Amniotic stem cell (primary cell): ENCODE results near the gene TIMM8B.
"Not testable (repeated sequence)": the region's sequence is repeated elsewhere in the genome, so short reads cannot be mapped to it uniquely, and the experiment has no call there.

Experiments
- DNase-seq: peaks from one replicate; lab custom pipeline; 2025; lab: John Stamatoyannopoulos, UW

The TIMM8B gene

DNA sequence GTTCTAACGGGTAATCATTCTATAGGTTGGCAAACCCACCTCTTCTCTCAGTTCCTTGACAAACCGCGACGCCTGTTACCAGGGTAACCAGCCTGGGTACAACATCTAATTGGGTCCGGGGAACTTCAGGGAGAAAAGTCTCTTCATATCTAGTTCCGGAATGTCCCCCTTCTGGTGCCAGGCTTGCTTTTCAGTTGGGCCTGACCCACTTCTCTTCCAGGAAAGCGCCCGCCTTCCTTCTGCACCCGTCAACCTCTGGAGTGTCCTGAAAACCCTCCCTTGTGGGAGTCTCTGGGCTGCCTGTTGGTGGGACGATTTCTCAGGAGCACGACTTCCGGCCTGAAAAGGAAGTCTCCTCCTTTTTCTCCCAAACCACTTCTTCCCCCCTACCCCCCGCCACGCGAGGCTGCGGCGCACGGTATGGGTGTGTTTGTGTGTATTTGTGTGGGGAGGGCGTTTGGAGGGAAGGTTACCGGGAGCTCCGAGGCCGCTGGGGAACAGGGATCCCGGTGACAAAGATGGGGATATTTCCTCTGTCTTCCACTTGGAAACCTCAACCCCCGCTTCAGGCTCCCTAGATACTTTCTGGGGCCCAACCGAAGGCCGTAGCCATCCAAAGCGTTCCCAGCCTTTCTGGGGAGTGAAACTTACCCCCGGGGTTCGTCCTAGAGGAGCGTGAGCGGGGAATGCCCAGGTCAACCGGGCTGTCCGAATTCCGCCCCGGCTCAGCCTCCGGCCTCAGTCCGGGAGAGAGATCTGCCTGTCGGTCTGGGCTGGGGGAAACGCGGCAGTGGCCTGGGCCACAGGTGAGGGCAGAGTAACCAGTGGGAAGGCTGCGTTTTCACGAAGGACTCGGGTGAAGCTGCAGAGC, 12.4 kb downstream of the TIMM8B start, which contains the start of the genes NKAPD1 and PIH1D2:
NKAPD1 (plus strand) TSS at position 359 of the 871 bp plus-strand sequence. CDS start 1,276 bp downstream, outside the sequence.
PIH1D2 (minus strand) TSS at position 77 of the 871 bp plus-strand sequence. CDS start 843 bp downstream, outside the sequence.
- DNase-seq, result peak; percentile 90

DNA sequence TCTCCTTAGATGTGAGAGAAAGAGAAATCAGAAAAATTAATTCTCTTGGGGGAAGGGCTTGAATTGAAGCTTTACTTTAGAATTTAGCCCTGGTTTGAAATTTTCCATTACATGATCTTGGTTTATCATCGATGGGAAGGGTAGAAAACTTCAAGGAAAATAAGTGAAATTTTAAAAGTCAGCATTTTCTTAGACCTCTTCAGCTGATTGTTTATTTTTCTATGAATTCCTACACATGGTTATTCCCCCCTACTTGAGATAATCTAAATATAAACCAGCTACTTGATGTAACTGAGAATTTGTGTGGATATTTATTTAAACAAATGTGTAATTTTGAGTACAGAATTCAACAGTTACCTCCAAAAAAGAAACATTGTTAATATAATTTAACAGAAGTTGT, 23.6 kb downstream of the TIMM8B start:
- DNase-seq, result no peak

DNA sequence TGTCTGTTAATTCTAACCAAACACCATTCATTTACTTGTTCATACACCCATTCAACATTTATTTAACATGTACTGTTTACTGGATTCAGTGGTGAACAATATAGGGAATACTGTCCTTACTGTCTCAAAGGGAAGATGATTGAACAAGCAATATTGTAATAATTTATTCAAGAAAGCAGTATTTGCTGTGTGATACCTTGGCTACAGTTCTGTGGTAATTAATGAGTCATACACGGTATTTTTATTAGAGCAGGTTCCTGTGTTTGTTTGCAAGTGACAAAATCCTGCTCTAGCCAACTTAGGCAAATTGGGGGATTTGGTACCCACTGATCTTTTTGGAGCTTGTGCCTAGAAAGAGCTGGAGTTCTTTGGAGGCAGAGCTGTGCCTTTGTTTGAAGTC, 28.5 kb downstream of the TIMM8B start:
- DNase-seq, result no peak

DNA sequence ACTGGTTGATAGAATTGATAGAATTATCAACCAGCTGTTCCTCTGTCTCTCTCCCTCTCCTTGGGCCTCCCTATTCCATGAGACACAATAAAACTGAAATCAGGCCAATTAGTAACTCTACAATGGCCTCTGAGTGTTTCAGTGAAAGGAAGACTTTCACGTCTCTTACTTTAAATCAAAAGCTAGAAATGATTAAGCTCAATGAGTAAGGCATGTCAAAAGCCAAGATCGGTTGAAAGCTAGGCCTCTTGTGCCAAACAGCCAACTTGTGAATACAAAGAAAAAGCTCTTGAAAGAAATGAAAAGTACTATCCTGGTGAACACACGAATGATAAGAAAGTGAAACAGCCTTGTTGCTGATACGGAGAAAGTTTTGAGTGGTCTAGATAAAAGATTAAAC, 29.4 kb downstream of the TIMM8B start:
- no peak for DNase-seq

DNA sequence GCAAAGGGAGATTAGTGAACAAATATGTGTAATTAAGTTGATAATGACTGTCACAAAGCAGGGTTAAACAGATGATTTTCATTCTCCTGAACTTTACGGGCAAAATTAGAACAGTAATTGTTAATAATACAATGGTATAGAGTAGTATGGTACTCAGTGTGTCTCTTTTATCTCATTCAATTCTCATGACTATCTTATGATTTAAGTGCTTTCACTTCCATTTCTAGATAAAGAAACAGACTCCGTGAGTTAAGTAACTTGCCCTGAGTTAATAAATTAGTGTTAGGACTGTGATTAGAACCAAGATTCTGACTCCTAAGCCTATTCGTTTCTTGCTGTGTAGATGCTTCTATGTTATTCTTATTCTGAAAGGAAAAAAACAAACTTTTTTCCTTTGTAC, 34.8 kb downstream of the TIMM8B start:
- DNase-seq, result no peak

DNA sequence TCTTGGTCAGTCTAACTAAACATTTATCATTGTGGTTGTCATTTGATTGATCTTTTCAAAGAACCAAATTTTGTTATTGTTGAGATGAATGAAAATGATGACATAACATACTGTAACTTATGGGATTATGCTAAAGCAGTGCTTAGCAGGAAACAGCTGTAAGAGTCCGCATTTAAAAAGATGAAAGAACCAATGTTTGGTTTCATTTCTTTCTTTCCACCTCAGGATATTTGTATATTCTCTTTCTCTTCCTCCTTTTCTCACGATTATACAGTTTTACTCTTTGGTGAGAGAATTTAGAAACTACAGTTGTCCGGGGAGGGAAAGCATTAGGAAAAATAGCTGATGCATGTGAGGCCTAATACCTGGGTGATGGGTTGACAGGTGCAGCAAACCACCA, 35.8 kb downstream of the TIMM8B start:
- DNase-seq, result no peak

DNA sequence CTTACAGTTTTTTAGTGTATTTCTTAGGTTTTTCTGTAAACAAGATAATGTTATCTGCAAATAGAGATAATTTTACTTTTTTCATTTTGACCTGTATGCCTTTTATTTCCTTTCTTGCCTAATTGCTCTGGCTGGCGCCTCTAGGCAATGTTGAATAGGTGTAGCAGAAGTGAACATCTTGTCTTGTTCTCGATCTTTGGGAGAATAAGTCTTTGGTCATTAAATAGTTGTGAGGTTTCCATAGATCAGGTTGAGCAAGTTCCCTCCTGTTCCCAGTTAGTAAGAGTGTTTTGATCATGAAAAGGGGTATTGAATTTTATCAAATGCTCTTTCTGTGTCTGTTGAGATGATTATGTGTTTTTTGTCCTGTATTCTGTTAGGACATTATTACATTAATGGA, 36.8 kb downstream of the TIMM8B start:
- no peak for DNase-seq

DNA sequence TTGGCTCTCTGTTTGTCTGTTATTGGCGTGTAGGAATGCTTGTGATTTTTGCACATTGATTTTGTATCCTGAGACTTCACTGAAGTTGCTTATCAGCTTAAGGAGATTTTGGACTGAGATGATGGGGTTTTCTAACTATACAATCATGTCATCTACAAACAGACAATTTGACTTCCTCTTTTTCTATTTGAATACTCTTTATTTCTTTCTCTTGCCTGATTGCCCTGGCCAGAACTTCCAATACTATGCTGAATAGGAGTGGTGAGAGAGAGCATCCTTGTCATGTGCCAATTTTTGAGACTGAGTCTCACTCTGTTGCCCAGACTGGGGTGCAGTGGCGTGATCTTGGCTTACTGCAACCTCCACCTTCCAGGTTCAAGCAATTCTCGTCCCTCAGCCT, 38.3 kb downstream of the TIMM8B start:
- DNase-seq, result not testable (repeated sequence)

DNA sequence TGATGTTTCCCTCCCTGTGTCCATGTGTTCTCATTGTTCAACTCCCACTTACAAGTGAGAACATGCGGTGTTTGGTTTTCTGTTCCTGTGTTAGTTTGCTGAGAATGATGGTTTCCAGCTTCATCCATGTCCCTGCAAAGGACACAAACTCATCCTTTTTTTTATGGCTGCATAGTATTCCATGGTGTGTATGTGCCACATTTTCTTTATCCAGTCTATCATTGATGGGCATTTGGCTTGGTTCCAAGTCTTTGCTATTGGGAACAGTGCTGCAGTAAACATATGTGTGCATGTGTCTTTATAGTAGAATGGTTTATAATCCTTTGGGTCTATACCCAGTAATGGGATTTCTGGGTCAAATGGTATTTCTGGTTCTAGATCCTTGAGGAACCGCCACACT, 39.9 kb downstream of the TIMM8B start:
- not testable (repeated sequence) for DNase-seq

DNA sequence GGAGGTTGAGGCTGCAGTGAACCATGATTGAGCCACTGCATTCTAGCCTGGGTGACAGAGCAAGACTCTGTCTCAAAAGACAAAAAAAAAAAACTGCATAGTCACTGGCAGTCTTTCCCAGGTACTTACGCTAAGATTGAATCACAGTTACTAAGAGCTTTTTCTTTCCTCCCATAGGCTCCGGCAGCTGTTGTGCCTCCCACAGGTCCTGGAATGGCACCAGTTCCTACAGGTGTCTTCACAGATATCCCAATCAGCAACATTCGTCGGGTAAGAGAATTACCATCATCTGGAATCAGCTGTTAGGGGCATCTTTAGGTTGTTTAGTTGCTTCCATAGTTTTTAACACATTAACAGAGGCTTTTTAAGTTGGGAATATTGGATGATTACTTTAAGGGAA, 41.6 kb downstream of the TIMM8B start:
- DNase-seq, result no peak

DNA sequence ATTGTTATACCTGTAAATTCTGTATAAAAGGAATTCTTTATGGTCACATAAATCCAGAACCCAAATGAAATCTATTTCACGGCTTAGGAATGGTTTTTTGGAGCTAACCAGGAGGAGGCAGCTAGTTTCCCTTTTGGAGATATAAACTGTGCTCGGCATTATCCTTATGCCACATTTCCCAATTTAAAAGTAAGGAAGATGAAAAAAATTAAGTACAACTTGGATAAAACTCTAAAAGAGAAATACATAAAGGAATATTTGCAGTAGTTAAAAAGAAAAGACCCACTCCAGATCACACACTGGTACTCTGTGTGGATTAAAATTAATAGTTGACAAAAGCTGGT, 43.6 kb downstream of the TIMM8B start:
- no peak for DNase-seq

DNA sequence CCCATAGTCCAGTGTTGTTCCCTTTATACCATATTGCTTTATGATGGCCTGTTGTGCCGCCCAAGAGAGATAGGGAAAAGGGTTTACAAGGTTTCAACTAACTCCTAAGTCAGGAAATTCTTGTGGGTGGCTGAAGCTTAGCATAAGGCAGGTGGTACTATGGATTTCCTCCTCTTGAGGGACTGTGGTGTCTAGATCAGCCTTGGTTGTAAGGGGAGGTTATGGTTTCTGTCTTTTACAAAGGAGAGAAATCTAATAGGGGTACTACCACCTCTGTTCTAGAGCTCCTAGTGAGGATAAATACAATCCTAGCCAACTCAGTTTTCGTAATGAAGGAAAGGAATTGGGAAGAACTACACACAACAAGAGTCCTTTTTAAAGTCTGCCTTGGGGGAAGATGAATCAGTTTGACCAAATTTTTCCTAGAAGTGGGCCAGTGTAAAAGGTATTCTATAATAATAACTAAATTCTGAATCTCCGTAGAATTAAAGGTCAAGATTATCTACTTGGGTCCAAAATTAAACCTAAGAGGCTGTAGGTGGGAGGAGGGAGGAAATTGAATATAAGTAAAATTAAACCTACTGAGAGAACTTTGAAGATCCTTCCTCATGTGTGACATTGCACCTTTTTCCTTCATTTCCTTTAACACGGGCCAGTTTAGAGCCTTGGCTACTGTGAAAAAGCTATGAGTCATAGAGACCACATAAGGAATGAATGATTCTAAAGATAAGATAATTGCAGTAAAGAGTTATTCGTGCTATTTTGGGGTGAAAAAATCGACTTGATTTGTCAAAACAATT, 44.2 kb downstream of the TIMM8B start:
- DNase-seq, result no peak

DNA sequence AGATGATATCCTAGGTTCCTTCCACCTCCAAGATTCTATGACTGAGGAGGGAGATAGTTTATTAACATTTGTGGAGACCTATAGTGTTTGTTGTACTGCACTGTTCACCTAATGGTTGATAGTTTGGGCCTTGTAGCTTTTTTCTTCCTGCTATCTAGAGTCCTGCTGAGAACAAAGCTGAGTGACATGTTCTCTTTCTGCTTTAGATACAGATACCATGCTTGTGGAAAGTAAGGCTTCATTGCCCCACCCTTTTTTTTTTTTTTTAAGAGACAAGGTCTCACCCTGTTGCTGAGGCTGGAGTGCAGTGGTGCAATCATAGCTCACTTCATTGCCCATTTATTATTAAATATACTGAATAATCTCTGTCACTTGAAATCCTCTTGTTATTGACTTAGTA, 49.0 kb downstream of the TIMM8B start:
- no peak for DNase-seq
